ENCODE data around the gene ZNF396. TPM values are rescaled to one million over a fixed set of nuclear protein-coding genes. Genes with fewer than 3 reads are reported as not detected.

ZNF396 gene
- total and polyA plus RNA-seq, 4 donors = 0.60 to 1.2 (median 0.99) TPM

DNA sequence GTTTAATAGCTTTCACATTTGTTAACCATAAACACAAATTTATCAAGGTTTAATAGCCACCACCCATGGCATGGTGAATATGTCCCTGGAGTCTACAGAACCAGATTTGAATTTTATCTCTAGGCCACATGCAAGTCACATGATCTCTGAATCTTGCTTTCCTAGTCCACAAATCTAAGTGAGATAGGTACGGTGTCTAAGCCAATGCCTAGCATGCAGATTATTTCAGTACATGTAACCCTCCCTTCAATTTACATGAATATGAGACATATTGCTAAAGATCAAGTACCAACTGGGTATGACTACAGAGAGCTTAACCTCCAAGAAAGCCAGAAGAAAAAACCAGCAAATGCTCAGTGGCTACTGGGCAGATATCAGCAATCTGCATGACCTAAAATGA lies 42.9 kb downstream of the ZNF396 start (continued):
- TF ChIP-seq, protein P1, sequence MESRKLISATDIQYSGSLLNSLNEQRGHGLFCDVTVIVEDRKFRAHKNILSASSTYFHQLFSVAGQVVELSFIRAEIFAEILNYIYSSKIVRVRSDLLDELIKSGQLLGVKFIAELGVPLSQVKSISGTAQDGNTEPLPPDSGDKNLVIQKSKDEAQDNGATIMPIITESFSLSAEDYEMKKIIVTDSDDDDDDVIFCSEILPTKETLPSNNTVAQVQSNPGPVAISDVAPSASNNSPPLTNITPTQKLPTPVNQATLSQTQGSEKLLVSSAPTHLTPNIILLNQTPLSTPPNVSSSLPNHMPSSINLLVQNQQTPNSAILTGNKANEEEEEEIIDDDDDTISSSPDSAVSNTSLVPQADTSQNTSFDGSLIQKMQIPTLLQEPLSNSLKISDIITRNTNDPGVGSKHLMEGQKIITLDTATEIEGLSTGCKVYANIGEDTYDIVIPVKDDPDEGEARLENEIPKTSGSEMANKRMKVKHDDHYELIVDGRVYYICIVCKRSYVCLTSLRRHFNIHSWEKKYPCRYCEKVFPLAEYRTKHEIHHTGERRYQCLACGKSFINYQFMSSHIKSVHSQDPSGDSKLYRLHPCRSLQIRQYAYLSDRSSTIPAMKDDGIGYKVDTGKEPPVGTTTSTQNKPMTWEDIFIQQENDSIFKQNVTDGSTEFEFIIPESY (IDR thresholded peaks at IDR 0.05) = no peak
- TF ChIP-seq RAD21 (IDR thresholded peaks at IDR 0.05) (no peak), RXRA (IDR thresholded peaks at IDR 0.05) (no peak), JUND (IDR thresholded peaks at IDR 0.05) (no peak), GABPA (IDR thresholded peaks at IDR 0.05 in 1 of 2, conservative IDR thresholded peaks at IDR 0.05 in 1 of 2) (no peak), SP1 (IDR thresholded peaks at IDR 0.05) (no peak), NR2F2 (IDR thresholded peaks at IDR 0.05) (no peak), EGR1 (IDR thresholded peaks at IDR 0.05; ENCODE audit: low read depth in 2 of 2) (no peak)
- TF ChIP-seq, protein P2, sequence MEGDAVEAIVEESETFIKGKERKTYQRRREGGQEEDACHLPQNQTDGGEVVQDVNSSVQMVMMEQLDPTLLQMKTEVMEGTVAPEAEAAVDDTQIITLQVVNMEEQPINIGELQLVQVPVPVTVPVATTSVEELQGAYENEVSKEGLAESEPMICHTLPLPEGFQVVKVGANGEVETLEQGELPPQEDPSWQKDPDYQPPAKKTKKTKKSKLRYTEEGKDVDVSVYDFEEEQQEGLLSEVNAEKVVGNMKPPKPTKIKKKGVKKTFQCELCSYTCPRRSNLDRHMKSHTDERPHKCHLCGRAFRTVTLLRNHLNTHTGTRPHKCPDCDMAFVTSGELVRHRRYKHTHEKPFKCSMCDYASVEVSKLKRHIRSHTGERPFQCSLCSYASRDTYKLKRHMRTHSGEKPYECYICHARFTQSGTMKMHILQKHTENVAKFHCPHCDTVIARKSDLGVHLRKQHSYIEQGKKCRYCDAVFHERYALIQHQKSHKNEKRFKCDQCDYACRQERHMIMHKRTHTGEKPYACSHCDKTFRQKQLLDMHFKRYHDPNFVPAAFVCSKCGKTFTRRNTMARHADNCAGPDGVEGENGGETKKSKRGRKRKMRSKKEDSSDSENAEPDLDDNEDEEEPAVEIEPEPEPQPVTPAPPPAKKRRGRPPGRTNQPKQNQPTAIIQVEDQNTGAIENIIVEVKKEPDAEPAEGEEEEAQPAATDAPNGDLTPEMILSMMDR (IDR thresholded peaks at IDR 0.05; ENCODE audit: low read depth, low read length, missing input control) = no peak

DNA sequence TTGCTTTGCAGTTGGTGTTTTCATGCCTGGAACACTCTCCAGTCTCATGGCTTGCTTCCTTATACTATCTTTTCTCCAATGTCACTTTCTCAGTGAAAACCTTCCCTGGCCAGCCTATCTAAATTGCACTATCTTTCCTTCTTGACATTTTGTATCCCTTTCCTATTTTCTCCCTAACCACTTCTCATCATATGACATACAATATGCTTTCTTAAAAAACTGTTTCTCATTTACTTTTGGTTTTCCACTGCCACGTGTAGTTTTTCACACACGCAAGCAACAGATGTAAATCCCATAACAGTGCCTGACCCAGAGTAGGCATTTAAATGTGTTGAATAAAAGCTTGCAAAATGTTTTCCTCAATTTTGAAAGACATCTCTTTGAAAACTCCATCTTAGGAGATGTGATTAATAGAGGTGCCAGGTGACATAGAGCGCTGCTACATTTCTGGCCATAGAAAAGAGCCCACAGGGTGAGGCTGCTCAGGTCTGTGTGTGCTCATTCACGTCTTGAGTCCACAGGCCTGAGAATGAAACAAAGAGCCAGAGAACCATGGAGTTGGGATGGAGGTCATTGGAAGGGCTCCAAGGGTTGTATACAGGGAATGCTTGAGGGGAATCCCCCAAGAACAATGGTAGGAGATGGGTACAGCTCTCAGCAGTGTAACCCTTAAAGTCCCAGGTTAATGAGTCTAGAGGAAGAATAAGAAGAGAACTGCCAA lies 45.6 kb downstream of the ZNF396 start:
- WGBS = 86% methylated on average over 4 of the region's 4 CpGs
- Histone ChIP-seq H3K4me3 (ENCODE audit: low read depth in 1 of 3, low read length in 3 of 3) (no peak overlapping the region), H3K36me3 (ENCODE audit: control insufficient read depth in 4 of 4, insufficient read depth in 3 of 4, low read depth in 1 of 4, low read length in 3 of 4) (peaks cover 10 to 42% (median 39%) of the 10 kb centered on the region in 4 donors), H3K9ac (ENCODE audit: low read depth in 1 of 2, low read length in 2 of 2) (no peak overlapping the region), H3K9me3 (ENCODE audit: control insufficient read depth in 4 of 4, low read length in 3 of 4) (peaks cover 0 to 2% (median 0%) of the 10 kb centered on the region in 4 donors), H3K27me3 (ENCODE audit: control insufficient read depth in 4 of 4, insufficient read depth in 4 of 4, low read length in 3 of 4) (no peaks in the 10 kb centered on the region), H3K4me1 (ENCODE audit: control insufficient read depth in 4 of 4, insufficient read depth in 4 of 4, low read length in 3 of 4) (no peaks in the 10 kb centered on the region), H3K27ac (ENCODE audit: low read depth in 1 of 2, low read length in 2 of 2) (no peak overlapping the region)
- DNase-seq (ENCODE audit: low spot score) = no peak
- TF ChIP-seq HNF4A (conservative IDR thresholded peaks at IDR 0.05) = no peak
- TF ChIP-seq EGR1 (IDR thresholded peaks at IDR 0.05; ENCODE audit: low read depth in 2 of 2) = no peak
- no peak for TF ChIP-seq HNF4G (IDR thresholded peaks at IDR 0.05)
- TF ChIP-seq, protein P3, sequence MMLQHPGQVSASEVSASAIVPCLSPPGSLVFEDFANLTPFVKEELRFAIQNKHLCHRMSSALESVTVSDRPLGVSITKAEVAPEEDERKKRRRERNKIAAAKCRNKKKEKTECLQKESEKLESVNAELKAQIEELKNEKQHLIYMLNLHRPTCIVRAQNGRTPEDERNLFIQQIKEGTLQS (IDR thresholded peaks at IDR 0.05) = no peak
- TF ChIP-seq, protein P2 (IDR thresholded peaks at IDR 0.05; ENCODE audit: low read depth, low read length, missing input control) = no peak
- TF ChIP-seq, protein P1 (IDR thresholded peaks at IDR 0.05) = no peak
- TF ChIP-seq YY1 (IDR thresholded peaks at IDR 0.05) = no peak
- TF ChIP-seq GABPA (IDR thresholded peaks at IDR 0.05 in 1 of 2, conservative IDR thresholded peaks at IDR 0.05 in 1 of 2) = no peak
- TF ChIP-seq TAF1 (conservative IDR thresholded peaks at IDR 0.05) = no peak
- TF ChIP-seq RAD21 (IDR thresholded peaks at IDR 0.05) = no peak
- TF ChIP-seq FOXA1 (IDR thresholded peaks at IDR 0.05) = no peak
- no peak for TF ChIP-seq SP1 (IDR thresholded peaks at IDR 0.05)
- no peak for TF ChIP-seq FOXA2 (IDR thresholded peaks at IDR 0.05)
- TF ChIP-seq NR2F2 (IDR thresholded peaks at IDR 0.05) = no peak
- TF ChIP-seq JUND (IDR thresholded peaks at IDR 0.05) = no peak
- TF ChIP-seq RXRA (IDR thresholded peaks at IDR 0.05) = no peak
